Upper lobe of right lung (tissue), 1 donor: Measurements from ENCODE around the gene TACC2. TPM values are rescaled to one million over a fixed set of nuclear protein-coding genes. Genes with fewer than 3 reads are reported as not detected.
A peak's percentile ranks its signal among the peaks of the same experiment; 100 is the strongest.

ENCODE experiments used
- ATAC-seq: fragments of 200-7000 bp; cut with Tn5 transposase; one replicate; pipeline ENCODE4 v1.9.1; 2020; ENCODE audit warnings: mild to moderate bottlenecking, moderate library complexity
- DNase-seq: peaks from one replicate; pipeline ENCODE4 v3.0.0-alpha.2; 2020
- H3K27ac ChIP-seq: fragments of 200-600 bp; one replicate; pipeline ENCODE4 v1.8.0; 2022
- H3K27me3 ChIP-seq: fragments of 200-600 bp; one replicate; pipeline ENCODE4 v1.8.0; 2022; ENCODE audit warnings: mild to moderate bottlenecking
- H3K36me3 ChIP-seq: fragments of 200-600 bp; one replicate; pipeline ENCODE4 v1.8.0; 2022
- H3K4me1 ChIP-seq: fragments of 200-600 bp; one replicate; pipeline ENCODE4 v1.8.0; 2022
- H3K4me3 ChIP-seq: fragments of 200-600 bp; one replicate; pipeline ENCODE4 v1.8.0; 2022; ENCODE audit warnings: mild to moderate bottlenecking
- H3K9me3 ChIP-seq: fragments of 200-600 bp; one replicate; pipeline ENCODE4 v1.8.0; 2022
- intact Hi-C: fragments of 100-400 bp; cut with DNase I; formaldehyde crosslinking; loops from one replicate; pipeline ENCODE4 v1.11.0; 2022
- total RNA-seq: library from RNA; stranded (reverse); fragmentation: NEBNext Ultra II Directional; extraction: Animal tissue kit (Norgen Biotek cat#: 25700); gene quantifications from one replicate; pipeline ENCODE4 v1.2.1, GENCODE V29; 2021
- TF ChIP-seq, protein P1 (sequence below): fragments of 200-600 bp; IDR thresholded peaks from one replicate; pipeline ENCODE4 v1.8.0; 2022; ENCODE audit warnings: antibody characterized with exemption
- donor health status: DM: no; HTN: yes; CAD: no; lungs with severe emphysema.

Gene TACC2
- total RNA-seq, 1 donor from 2014 or later, result 236 TPM

DNA sequence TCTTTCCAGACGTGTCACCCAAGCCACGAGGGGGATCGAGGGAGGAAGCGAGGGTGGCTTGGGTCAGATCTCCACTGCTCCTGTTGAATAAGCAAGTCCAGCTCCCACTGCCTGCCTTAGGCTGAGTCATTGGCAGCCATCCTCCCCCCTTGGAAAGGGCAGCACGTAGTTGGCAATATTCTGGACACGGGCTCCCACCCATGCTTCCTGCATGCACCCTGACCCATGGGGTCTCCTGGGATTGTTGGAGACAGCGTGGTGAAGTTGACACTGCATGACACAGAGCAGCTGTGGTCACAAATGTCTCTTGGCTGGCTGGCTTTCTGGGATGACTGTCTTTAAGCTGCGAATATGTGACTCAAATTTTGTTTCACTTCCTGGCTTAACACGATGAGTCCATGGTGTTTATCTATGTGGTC, 293.3 kb downstream of the TACC2 start:
- ATAC-seq, result no peak
- no peak for DNase-seq
- TF ChIP-seq, protein P1, sequence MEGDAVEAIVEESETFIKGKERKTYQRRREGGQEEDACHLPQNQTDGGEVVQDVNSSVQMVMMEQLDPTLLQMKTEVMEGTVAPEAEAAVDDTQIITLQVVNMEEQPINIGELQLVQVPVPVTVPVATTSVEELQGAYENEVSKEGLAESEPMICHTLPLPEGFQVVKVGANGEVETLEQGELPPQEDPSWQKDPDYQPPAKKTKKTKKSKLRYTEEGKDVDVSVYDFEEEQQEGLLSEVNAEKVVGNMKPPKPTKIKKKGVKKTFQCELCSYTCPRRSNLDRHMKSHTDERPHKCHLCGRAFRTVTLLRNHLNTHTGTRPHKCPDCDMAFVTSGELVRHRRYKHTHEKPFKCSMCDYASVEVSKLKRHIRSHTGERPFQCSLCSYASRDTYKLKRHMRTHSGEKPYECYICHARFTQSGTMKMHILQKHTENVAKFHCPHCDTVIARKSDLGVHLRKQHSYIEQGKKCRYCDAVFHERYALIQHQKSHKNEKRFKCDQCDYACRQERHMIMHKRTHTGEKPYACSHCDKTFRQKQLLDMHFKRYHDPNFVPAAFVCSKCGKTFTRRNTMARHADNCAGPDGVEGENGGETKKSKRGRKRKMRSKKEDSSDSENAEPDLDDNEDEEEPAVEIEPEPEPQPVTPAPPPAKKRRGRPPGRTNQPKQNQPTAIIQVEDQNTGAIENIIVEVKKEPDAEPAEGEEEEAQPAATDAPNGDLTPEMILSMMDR, result no peak

DNA sequence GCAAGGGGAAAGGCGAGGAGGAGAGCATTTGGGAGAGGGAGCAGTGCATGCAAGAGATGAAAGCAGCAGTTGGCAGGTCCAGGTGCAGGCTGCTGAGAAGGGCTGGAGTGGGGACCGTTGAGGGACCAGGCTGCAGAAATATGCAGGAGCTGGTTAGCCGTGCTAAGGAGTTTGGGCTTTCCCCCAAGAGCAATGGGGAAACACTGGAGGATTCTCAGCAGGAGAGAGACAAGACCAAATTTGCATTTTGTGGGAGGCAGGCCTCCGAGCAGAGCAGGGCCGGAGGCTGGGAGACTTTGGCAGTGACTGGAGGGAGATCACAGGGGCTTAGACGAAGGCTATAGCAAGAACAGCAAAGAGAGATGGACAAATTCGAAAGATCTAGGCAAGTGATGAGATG, 293.9 kb downstream of the TACC2 start:
- ATAC-seq, result no peak
- no peaks in the 10 kb centered on the region for H3K9me3 ChIP-seq
- intact Hi-C loops, result no loop called here
- no peaks in the 10 kb centered on the region for H3K36me3 ChIP-seq
- H3K27me3 ChIP-seq, result no peaks in the 10 kb centered on the region
- TF ChIP-seq, protein P1, result no peak
- no peak overlapping the region for H3K4me3 ChIP-seq
- DNase-seq, result no peak
- H3K27ac ChIP-seq, result no peak overlapping the region
- no peaks in the 10 kb centered on the region for H3K4me1 ChIP-seq

More for the DNA sequence above, 293.3 kb downstream of the TACC2 start:
- Histone ChIP-seq H3K4me1 (no peaks in the 10 kb centered on the region), H3K36me3 (no peaks in the 10 kb centered on the region), H3K9me3 (no peaks in the 10 kb centered on the region), H3K27me3 (no peaks in the 10 kb centered on the region), H3K27ac (no peak overlapping the region), H3K4me3 (no peak overlapping the region)
- intact Hi-C loops, result no loop called here

DNA sequence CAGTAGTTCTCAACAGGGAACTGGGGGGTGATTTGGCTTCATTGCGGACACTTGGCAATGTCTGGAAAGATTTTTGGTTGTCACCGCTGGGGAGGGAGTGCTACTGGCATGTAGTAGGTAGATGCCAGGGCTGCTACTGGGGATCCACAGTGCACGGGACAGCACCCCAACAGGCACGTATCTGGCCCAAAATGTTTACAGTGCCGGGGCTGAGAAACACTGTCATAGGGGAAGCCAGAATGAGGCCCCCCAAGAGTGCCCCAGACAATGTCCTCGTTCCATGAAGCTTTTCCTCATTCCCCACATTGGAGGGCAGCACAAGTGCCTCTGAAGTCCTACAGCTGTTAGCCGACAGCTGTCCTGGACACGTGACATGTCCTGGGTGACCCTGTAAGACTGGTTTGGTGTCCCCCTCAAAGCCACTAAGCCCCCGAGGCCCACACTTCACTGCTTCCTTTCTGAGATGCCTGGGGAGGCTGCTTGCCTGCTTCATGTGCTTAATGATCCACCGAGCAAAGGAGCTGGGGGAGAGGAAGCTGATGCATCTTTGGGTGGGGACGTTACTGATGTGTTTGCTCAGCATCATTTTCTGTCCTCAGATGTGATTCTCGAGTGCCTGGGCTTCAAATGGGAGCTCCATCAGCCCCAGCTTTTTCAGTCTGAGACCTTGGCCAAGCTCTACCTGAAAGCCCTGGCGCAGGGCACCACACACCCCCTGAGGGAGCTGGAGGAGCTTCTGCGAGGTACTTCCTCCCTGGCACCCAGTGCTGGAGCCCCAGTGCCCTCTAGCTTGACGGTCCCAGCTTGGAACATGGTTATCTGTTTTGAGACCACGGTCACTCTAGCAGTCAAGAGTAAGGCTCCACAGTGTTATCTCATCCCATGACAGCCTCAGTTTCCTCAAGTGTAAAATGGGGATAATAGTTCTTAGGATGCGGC, 296.8 kb downstream of the TACC2 start:
- DNase-seq (no peak), ATAC-seq (no peak)
- no peaks in the 10 kb centered on the region for H3K9me3 ChIP-seq
- H3K27ac ChIP-seq, result no peak overlapping the region
- no peaks in the 10 kb centered on the region for H3K4me1 ChIP-seq
- H3K36me3 ChIP-seq, result no peaks in the 10 kb centered on the region
- TF ChIP-seq, protein P1, result no peak
- intact Hi-C loops, result no loop called here
- no peak overlapping the region for H3K4me3 ChIP-seq
- no peaks in the 10 kb centered on the region for H3K27me3 ChIP-seq

DNA sequence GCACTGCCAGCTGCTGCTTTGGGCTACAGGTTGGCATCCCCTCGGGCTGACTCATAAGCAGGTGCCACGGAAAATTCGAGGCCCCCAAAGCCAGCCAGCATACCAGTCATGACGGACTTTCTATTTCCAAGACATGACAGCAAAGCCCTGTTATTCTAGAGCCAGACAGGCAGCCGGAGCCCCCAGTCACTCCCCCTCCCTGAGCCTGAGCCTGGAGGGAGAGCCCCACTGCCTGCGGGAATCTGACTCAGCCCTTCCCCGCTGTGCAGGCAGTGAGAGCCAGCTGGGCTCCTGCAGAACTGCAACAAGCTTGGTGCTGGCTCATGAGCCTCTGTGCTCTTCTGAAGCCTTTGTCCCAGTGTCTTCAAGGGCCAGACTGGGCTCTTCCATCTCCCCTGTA, 297.9 kb downstream of the TACC2 start:
- TF ChIP-seq, protein P1, result no peak
- no peak for DNase-seq
- ATAC-seq, result peak; percentile 5

DNA sequence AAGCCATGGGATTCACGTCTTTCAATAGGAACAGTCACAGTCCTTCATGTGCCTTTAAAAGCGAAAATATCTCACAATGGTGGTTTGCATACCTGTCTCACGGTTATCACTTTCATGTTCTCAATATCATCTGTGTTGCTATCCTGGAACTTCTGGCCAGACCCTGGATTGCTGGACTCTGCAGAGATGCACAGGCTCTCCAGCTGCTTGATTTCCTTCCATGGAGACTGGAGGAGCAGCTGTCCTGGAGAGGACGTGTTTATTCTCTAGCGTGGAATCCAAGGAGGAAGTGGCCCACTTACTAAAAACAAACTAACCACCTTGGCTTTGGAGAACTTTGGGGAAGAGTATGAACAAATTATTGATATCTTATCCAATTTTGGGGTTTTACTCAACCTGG, 298.6 kb downstream of the TACC2 start:
- intact Hi-C loops, result no loop called here
- Histone ChIP-seq H3K4me1 (no peaks in the 10 kb centered on the region), H3K27ac (no peak overlapping the region), H3K4me3 (no peak overlapping the region), H3K9me3 (no peaks in the 10 kb centered on the region), H3K27me3 (no peaks in the 10 kb centered on the region), H3K36me3 (no peaks in the 10 kb centered on the region)
- no peak for DNase-seq
- TF ChIP-seq, protein P1, result no peak
- no peak for ATAC-seq

More for the DNA sequence above, 297.9 kb downstream of the TACC2 start:
- Histone ChIP-seq H3K4me1 (no peaks in the 10 kb centered on the region), H3K27me3 (no peaks in the 10 kb centered on the region), H3K9me3 (no peaks in the 10 kb centered on the region), H3K27ac (no peak overlapping the region), H3K36me3 (no peaks in the 10 kb centered on the region), H3K4me3 (no peak overlapping the region)
- intact Hi-C loops, result no loop called here
